Suprapubic skin (tissue), 3 donors: Measurements from ENCODE around the gene HS3ST2.

ENCODE experiments used
- EP300 ChIP-seq: sonication (generic); formaldehyde crosslinking; IDR thresholded peaks from one replicate; pipeline ENCODE4 v1.6.1; 2017; ENCODE audit warnings: antibody characterized with exemption
- POLR2A ChIP-seq, 2 donors: fragments of 450-650 bp; IDR thresholded peaks; one replicate each; pipeline ENCODE4 v1.6.1; 2017; ENCODE audit warnings: antibody characterized with exemption in 2 of 2, mild to moderate bottlenecking in 2 of 2, moderate library complexity in 2 of 2
- TF ChIP-seq, protein P1 (sequence below), 2 donors: fragments of 200-600 bp in 1 of 2; fragments of 450-650 bp in 1 of 2; sonication (generic) in 1 of 2; IDR thresholded peaks; one replicate each; pipeline ENCODE4 v1.5.1; 2016 to 2019; ENCODE audit warnings: antibody characterized with exemption in 2 of 2, mild to moderate bottlenecking in 1 of 2, moderate library complexity in 1 of 2

DNA sequence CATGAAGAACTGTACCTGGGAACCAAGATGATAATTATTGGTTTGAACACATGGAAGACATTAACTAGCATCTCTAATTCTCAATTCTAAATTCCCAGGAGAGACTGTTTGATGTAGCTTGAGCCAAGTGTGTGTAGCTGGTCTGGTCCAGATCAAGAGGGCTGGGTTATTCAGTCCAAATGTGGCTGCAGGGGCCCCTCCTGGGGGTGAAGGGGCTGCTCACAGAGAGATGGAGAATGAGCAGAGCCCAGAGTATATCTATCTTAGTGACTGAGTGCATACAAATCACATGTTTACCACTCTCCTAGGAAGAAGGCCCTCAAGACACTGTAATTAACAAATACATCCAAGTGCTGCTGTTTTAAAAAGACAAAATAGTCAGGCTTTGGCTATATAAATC, 50.4 kb downstream of the HS3ST2 start:
- TF ChIP-seq POLR2A (IDR thresholded peaks at IDR 0.05) (no peak), EP300 (no peak)
- TF ChIP-seq, protein P1, sequence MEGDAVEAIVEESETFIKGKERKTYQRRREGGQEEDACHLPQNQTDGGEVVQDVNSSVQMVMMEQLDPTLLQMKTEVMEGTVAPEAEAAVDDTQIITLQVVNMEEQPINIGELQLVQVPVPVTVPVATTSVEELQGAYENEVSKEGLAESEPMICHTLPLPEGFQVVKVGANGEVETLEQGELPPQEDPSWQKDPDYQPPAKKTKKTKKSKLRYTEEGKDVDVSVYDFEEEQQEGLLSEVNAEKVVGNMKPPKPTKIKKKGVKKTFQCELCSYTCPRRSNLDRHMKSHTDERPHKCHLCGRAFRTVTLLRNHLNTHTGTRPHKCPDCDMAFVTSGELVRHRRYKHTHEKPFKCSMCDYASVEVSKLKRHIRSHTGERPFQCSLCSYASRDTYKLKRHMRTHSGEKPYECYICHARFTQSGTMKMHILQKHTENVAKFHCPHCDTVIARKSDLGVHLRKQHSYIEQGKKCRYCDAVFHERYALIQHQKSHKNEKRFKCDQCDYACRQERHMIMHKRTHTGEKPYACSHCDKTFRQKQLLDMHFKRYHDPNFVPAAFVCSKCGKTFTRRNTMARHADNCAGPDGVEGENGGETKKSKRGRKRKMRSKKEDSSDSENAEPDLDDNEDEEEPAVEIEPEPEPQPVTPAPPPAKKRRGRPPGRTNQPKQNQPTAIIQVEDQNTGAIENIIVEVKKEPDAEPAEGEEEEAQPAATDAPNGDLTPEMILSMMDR (IDR thresholded peaks at IDR 0.05) = no peak
